SU-DHL-6 (cell line): ENCODE results near the gene ZBP1.

ENCODE experiments used
- H2AFZ ChIP-seq: fragments of 200-600 bp; sonication (generic); 2 replicates; pipeline ENCODE4 v1.6.1; 2014; ENCODE audit warnings: low read depth, mild to moderate bottlenecking, moderate library complexity, mixed read lengths, antibody characterized with exemption, low read length; ENCODE audit not compliant: severe bottlenecking
- H3F3A ChIP-seq: fragments of 200-600 bp; shearing (Covaris generic); 2 replicates; pipeline ENCODE4 v1.6.0; 2016; ENCODE audit warnings: antibody characterized with exemption, mild to moderate bottlenecking; ENCODE audit not compliant: insufficient read depth
- H3K27ac ChIP-seq: fragments of 200-600 bp; sonication (generic); 2 replicates; pipeline ENCODE4 v1.5.1; 2016; ENCODE audit warnings: low read depth, mild to moderate bottlenecking, low read length, moderate library complexity, mixed read lengths
- H3K27me3 ChIP-seq: fragments of 200-600 bp; sonication (generic), shearing (Covaris generic); 2 replicates; pipeline ENCODE4 v1.6.0; 2014; ENCODE audit warnings: mild to moderate bottlenecking, low read length
- H3K36me3 ChIP-seq: fragments of 200-600 bp; sonication (generic); 2 replicates; pipeline ENCODE4 v1.6.1; 2014; ENCODE audit warnings: mild to moderate bottlenecking, low read length, mixed read lengths
- H3K4me2 ChIP-seq: fragments of 300-600, 200-600 bp; shearing (Covaris generic), sonication (generic); 2 replicates; pipeline ENCODE4 v1.6.0; 2014; ENCODE audit warnings: low read length, low read depth, mild to moderate bottlenecking; ENCODE audit not compliant: poor library complexity, severe bottlenecking
- H3K4me3 ChIP-seq: fragments of 200-600 bp; sonication (generic); 2 replicates; pipeline ENCODE4 v1.5.1; 2014; ENCODE audit warnings: antibody characterized with exemption, low read length, mild to moderate bottlenecking, mixed read lengths; ENCODE audit not compliant: insufficient read depth, poor library complexity, severe bottlenecking
- H3K79me2 ChIP-seq: fragments of 200-600 bp; sonication (generic); 2 replicates; pipeline ENCODE4 v1.6.1; 2014; ENCODE audit warnings: mild to moderate bottlenecking, low read length, moderate library complexity; ENCODE audit not compliant: insufficient read depth
- H3K9ac ChIP-seq: fragments of 200-600 bp; sonication (generic); 2 replicates; pipeline ENCODE4 v1.7.0; 2014; ENCODE audit warnings: mild to moderate bottlenecking, low read length
- H3K9me2 ChIP-seq: fragments of 200-600 bp; sonication (generic); replicated peaks from 2 replicates; pipeline ENCODE4 v1.6.1; 2014; ENCODE audit warnings: low read length; ENCODE audit not compliant: insufficient read depth
- H3K9me3 ChIP-seq: fragments of 200-600 bp; sonication (generic); 2 replicates; pipeline ENCODE4 v1.6.1; 2014; ENCODE audit warnings: low read length, mixed read lengths; ENCODE audit not compliant: insufficient read depth
- H4K20me1 ChIP-seq: fragments of 200-600 bp; sonication (generic); 2 replicates; pipeline ENCODE4 v1.6.1; 2014; ENCODE audit warnings: low read depth, mild to moderate bottlenecking, antibody characterized with exemption, low read length, moderate library complexity, mixed read lengths
- EZH2phosphoT487 ChIP-seq: fragments of 200-600 bp; sonication (generic), shearing (Covaris generic); conservative IDR thresholded peaks from 2 replicates; pipeline ENCODE4 v1.6.1; 2018; ENCODE audit warnings: mild to moderate bottlenecking, antibody characterized with exemption, low read length, moderate library complexity, mixed read lengths
- TF ChIP-seq, protein P1 (sequence below): fragments of 200-600 bp; sonication (generic); IDR thresholded peaks from one replicate; pipeline ENCODE4 v1.5.1; 2017; ENCODE audit warnings: antibody characterized with exemption, mild to moderate bottlenecking, low read length, moderate library complexity; ENCODE audit not compliant: insufficient read depth, poor library complexity, severe bottlenecking

The ZBP1 gene

GRCh38 chr20:57667388-57667787 is 47.2 kb upstream of the ZBP1 start:
- H3K4me3 ChIP-seq, result no peak overlapping the region

DNA sequence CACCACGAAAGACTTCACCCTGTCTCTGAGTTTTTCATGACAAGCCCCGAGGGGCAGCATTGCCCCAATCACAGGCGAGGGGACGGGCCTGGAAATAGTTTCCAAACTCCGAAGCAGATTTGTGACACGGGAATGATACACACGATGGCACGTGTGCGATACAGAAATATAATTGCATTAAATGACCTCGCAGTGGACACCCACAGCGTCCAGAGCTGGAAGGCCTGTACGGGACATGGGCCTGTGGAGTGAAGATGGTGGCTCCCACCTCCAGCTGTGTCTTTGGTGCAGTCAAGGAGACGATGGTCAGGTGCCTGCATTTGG is 46.6 kb upstream of the ZBP1 start:
- Histone ChIP-seq H3K4me3 (no peak overlapping the region), H3K27me3 (no peaks in the 10 kb centered on the region), H4K20me1 (no peaks in the 10 kb centered on the region), H3K9me3 (no peaks in the 10 kb centered on the region), H3K4me2 (no peak overlapping the region), H2AFZ (no peak overlapping the region), H3K9me2 (no peaks in the 10 kb centered on the region), H3F3A (no peaks in the 10 kb centered on the region), H3K36me3 (no peaks in the 10 kb centered on the region), H3K79me2 (no peaks in the 10 kb centered on the region), H3K9ac (no peak overlapping the region), H3K27ac (no peak overlapping the region)
- TF ChIP-seq EZH2phosphoT487, result no peak
- TF ChIP-seq, protein P1, sequence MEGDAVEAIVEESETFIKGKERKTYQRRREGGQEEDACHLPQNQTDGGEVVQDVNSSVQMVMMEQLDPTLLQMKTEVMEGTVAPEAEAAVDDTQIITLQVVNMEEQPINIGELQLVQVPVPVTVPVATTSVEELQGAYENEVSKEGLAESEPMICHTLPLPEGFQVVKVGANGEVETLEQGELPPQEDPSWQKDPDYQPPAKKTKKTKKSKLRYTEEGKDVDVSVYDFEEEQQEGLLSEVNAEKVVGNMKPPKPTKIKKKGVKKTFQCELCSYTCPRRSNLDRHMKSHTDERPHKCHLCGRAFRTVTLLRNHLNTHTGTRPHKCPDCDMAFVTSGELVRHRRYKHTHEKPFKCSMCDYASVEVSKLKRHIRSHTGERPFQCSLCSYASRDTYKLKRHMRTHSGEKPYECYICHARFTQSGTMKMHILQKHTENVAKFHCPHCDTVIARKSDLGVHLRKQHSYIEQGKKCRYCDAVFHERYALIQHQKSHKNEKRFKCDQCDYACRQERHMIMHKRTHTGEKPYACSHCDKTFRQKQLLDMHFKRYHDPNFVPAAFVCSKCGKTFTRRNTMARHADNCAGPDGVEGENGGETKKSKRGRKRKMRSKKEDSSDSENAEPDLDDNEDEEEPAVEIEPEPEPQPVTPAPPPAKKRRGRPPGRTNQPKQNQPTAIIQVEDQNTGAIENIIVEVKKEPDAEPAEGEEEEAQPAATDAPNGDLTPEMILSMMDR, result no peak

More at GRCh38 chr20:57667388-57667787, 47.2 kb upstream of the ZBP1 start:
- H2AFZ ChIP-seq, result no peak overlapping the region
- no peak overlapping the region for H3K27ac ChIP-seq
- TF ChIP-seq EZH2phosphoT487, result no peak
- TF ChIP-seq, protein P1, result no peak
- H3K4me2 ChIP-seq, result no peak overlapping the region
- no peaks in the 10 kb centered on the region for H4K20me1 ChIP-seq
- H3K9me2 ChIP-seq, result no peaks in the 10 kb centered on the region
- no peaks in the 10 kb centered on the region for H3K36me3 ChIP-seq
- H3K9ac ChIP-seq, result no peak overlapping the region
- no peaks in the 10 kb centered on the region for H3F3A ChIP-seq
- no peaks in the 10 kb centered on the region for H3K27me3 ChIP-seq
- no peaks in the 10 kb centered on the region for H3K79me2 ChIP-seq
- H3K9me3 ChIP-seq, result no peaks in the 10 kb centered on the region

GRCh38 chr20:57666106-57666833 is 46.0 kb upstream of the ZBP1 start:
- Histone ChIP-seq H3K4me2 (no peak overlapping the region), H3K27me3 (no peaks in the 10 kb centered on the region), H3K9me3 (no peaks in the 10 kb centered on the region), H3F3A (no peaks in the 10 kb centered on the region), H3K4me3 (no peak overlapping the region), H2AFZ (no peak overlapping the region), H3K9me2 (no peaks in the 10 kb centered on the region), H3K36me3 (no peaks in the 10 kb centered on the region), H3K27ac (no peak overlapping the region), H3K79me2 (no peaks in the 10 kb centered on the region), H3K9ac (no peak overlapping the region), H4K20me1 (no peaks in the 10 kb centered on the region)
- no peak for TF ChIP-seq EZH2phosphoT487
- TF ChIP-seq, protein P1, result no peak
